AG09319 (cell line): ENCODE data around the gene MFRP.

Experiments used
- DNase-seq: peaks from one replicate; pipeline ENCODE4 v3.0.0-alpha.2; 2010; ENCODE audit warnings: low read depth; ENCODE audit errors: extremely low read depth
- TF ChIP-seq, protein P1 (sequence below): IDR thresholded peaks from 2 replicates; pipeline ENCODE4 v1.5.1; 2011; ENCODE audit warnings: low read depth, mild to moderate bottlenecking, inconsistent platforms, low read length, moderate library complexity

Gene MFRP

DNA sequence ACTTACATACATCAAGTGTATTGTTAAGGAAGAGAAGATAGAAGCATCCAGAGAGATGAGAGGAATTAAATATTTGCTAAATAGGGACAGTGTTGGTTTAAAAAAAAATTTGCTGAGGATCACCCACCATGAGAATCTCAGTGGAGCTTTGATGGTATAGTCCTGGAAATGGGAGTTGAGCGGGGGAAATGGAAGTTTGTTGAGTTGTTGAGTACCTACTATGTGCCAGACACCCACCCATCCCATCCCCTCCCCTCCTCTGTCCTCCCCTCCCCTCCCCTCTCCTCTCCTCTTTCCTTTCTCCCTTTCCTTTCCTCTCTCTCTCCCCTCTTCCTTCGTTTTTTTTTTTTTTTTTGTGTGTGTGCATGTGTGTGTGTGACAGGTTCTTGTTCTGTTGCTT is 4.7 kb upstream of the MFRP start:
- no peak for DNase-seq
- TF ChIP-seq, protein P1, sequence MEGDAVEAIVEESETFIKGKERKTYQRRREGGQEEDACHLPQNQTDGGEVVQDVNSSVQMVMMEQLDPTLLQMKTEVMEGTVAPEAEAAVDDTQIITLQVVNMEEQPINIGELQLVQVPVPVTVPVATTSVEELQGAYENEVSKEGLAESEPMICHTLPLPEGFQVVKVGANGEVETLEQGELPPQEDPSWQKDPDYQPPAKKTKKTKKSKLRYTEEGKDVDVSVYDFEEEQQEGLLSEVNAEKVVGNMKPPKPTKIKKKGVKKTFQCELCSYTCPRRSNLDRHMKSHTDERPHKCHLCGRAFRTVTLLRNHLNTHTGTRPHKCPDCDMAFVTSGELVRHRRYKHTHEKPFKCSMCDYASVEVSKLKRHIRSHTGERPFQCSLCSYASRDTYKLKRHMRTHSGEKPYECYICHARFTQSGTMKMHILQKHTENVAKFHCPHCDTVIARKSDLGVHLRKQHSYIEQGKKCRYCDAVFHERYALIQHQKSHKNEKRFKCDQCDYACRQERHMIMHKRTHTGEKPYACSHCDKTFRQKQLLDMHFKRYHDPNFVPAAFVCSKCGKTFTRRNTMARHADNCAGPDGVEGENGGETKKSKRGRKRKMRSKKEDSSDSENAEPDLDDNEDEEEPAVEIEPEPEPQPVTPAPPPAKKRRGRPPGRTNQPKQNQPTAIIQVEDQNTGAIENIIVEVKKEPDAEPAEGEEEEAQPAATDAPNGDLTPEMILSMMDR: no peak

DNA sequence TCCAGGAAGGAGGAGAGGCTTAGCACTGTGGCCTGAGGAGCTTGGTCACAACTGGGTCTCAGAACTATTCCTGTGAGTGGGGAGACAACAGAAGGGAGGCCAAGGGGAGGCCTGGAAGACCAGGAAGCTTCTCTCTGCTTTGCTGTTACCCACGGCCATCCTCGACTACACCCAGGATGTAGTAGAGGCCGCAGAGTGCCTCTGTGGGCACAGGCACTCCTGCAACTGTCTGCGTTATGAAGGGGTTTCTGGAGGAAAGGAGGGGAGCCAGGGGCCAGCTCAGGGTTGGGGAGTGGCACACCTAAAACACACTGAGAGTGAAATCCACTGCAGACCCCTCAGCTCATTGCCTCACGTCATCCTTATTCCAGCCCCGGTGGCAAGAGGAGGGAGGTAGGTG is 3.8 kb upstream of the MFRP start:
- DNase-seq: no peak
- TF ChIP-seq, protein P1: no peak

- TF ChIP-seq, protein P1: no peak
- no peak for DNase-seq
Measured at GRCh38 chr11:119347940-119348605, 1.6 kb upstream of the MFRP start.

DNA sequence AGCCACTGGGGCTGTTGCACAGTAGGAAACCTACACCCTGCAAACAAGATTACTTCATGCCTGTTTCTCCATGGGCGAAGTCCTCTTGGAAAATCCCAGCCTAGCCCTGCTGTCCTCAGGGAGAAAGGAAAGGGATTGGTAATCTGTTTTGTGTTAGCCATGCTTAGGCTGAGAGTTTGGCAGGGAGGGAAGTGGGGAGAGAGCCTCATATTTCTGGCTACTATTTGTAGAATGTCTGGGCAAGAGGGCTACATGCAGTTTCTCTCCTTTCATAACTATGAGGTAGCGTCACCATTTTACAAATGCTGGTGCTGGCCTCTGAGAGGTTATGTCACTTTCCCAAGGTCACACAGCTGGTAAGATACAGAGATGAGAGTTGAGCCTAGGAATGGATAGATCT is 737 bp upstream of the MFRP start:
- DNase-seq: peak; percentile 76
- TF ChIP-seq, protein P1: no peak

DNA sequence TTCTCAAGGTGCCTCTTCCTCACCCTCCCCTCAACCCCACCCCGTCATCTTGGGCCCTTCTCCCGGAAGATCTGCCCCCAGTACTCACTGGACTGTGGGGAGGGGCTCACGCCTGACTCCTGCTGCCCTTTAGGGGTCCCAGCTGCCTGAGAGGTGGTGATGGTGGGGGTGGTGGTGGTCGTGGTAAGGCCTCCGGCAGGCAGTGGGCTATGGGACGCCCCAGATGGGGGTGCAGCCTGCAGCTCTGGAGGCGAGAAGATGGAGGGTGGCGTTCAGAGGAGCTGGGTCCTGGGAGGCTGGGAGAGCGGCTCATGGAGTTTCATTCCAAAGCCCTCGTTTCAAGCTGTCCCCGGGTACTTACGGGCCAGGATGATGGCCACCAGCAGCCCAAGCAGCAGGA is 820 bp downstream of the MFRP start:
- TF ChIP-seq, protein P1: no peak
- DNase-seq: no peak

- TF ChIP-seq, protein P1: no peak
- no peak for DNase-seq
Measured at GRCh38 chr11:119344291-119345010, 2.1 kb downstream of the MFRP start.

- DNase-seq: no peak
- TF ChIP-seq, protein P1: no peak
Measured at GRCh38 chr11:119343726-119344125, 2.8 kb downstream of the MFRP start.
